H1 (cell line): ENCODE results near the gene ZNF618. TPM values are rescaled to one million over a fixed set of nuclear protein-coding genes. Genes with fewer than 3 reads are reported as not detected.

Experiments
- POLR2AphosphoS5 ChIP-seq: IDR thresholded peaks from 2 replicates; pipeline ENCODE4 v1.6.1; 2011; ENCODE audit warnings: low read depth, low read length
- POU5F1 ChIP-seq: IDR thresholded peaks from 2 replicates; pipeline ENCODE4 v1.6.1; 2011; ENCODE audit warnings: low read depth, mild to moderate bottlenecking, low read length, moderate library complexity
- TAF7 ChIP-seq: optimal IDR thresholded peaks from 2 replicates; pipeline ENCODE3; 2011; ENCODE audit warnings: low read depth, mild to moderate bottlenecking, inconsistent platforms, low read length, moderate library complexity, borderline replicate concordance
- polyA plus RNA-seq, 7 experiments: library from polyadenylated mRNA; depleted of rRNA in 3 of 7; stranded (reverse) in 5 of 7; unstranded in 2 of 7; fragments of >200 nt in 5 of 7; fragments of 200-250 nt in 2 of 7; gene quantifications; 1 replicate in 5 of 7; 2 replicates in 1 of 7; 4 replicates in 1 of 7; pipeline versions ENCODE4 v1.2.1 to v1.2.3, GENCODE V29; 2011 to 2013; ENCODE audit warnings: missing spikeins in 2 of 7, mixed read lengths in 2 of 7
- total RNA-seq: library from RNA; stranded (reverse); fragmentation: NEBNext Ultra II Directional; extraction: Animal tissue kit (Norgen Biotek cat#: 25700); gene quantifications from 2 replicates; pipeline ENCODE4 v1.2.1, GENCODE V29; 2021
- TF ChIP-seq, protein P1 (sequence below): IDR thresholded peaks from 2 replicates; pipeline ENCODE4 v1.6.1; 2011; ENCODE audit warnings: low read depth, mild to moderate bottlenecking, low read length; ENCODE audit not compliant: insufficient read depth

The ZNF618 gene
- total and polyA plus RNA-seq, 2 of the 8 experiments (the other 6 are each of a cell fraction or from before 2014, with no cell fraction given): 9.6 to 28.5 TPM

DNA sequence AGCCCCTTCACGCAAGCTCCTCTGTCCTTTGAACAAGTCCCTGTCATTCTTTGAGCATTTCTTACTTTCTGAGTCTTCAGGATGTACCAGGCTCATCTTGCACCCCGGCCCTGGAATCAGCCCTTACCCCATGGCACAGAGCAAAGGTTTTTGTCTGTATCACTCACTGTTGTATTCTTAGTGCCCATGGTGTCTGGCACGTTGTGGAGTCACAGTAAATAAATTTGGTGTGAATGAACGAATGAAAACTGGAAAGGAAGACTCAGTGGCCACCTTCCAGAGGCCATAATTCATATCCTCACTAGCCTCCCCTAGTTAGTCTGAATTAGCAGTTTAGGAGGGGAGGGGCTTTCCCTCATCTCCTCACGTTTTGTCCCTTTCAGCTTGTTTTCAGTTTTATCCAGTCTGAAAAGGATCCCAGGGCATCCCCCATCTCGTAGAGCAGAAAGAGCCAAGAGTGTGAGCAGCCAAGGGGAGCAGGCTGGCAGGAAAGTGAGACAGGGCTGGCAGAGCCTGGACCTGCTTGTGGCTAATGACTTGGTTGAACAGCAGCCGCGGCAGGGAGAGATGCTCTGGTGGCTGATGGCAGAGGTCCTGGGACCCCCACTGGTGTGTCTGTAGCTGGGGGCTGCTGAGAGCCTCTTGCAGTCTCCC, 42.7 kb downstream of the ZNF618 start (continued):
- TF ChIP-seq POU5F1 (no peak), TAF7 (no peak), POLR2AphosphoS5 (no peak)
- TF ChIP-seq, protein P1, sequence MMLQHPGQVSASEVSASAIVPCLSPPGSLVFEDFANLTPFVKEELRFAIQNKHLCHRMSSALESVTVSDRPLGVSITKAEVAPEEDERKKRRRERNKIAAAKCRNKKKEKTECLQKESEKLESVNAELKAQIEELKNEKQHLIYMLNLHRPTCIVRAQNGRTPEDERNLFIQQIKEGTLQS: no peak
